K562 (cell line): ENCODE measurements around the gene MT1X. TPM values are rescaled to one million over a fixed set of nuclear protein-coding genes. Genes with fewer than 3 reads are reported as not detected.

Source experiments
- ATAC-seq: fragments of 200-7000 bp; cut with Tn5 transposase; 3 replicates; pipeline ENCODE4 v1.9.1; 2020; ENCODE audit warnings: moderate library complexity
- BruUV-seq: library from RNA; stranded (reverse); fragments of 400-500 nt; replicated peaks from 2 replicates; lab custom pipeline; 2021; lab: Mats Ljungman, UMichigan
- CTCF ChIA-PET: fragments of 300-600 bp; formaldehyde crosslinking; extraction: SDS; loops from one replicate; lab custom pipeline; 2021; ENCODE audit warnings: low intra/inter-chr PET ratio; lab: Yijun Ruan, JAX
- POLR2A ChIA-PET: fragments of 300-600, 350-650 bp; sonication (Branson Sonifier 250); formaldehyde crosslinking; extraction: SDS; loops from one replicate; lab custom pipeline; 2021; ENCODE audit warnings: antibody characterized with exemption, inconsistent platforms; lab: Yijun Ruan, JAX
- DNase-seq, 4 experiments: peaks; one replicate each; pipeline versions ENCODE4 v3.0.0 to v3.0.0-alpha.2; 2011 to 2018; ENCODE audit warnings: low spot score in 3 of 4, mixed read lengths in 3 of 4; ENCODE audit errors: extremely low read depth in 1 of 4
- FAIRE-seq: peaks from 2 replicates; lab custom pipeline; 2011; peaks lifted over from hg19 to GRCh38; lab: Jason Lieb, UNC
- H2AFZ ChIP-seq: 2 replicates; pipeline ENCODE4 v1.6.0; 2011; ENCODE audit warnings: low read depth, low read length, control low read depth, inconsistent platforms
- H3K27ac ChIP-seq: fragments of 200-600 bp; 3 replicates; pipeline ENCODE4 v1.8.0; 2011; ENCODE audit warnings: low read depth, mild to moderate bottlenecking, control low read depth, inconsistent platforms, low read length, moderate library complexity, mixed read lengths; ENCODE audit errors: extremely low read depth
- H3K27me3 ChIP-seq, 2 experiments: fragments of 300-600 bp in 1 of 2; 2 replicates in 1 of 2; 3 replicates in 1 of 2; pipeline versions ENCODE4 v1.6.0 to v1.8.0; 2011; ENCODE audit warnings: inconsistent platforms in 2 of 2, low read length in 2 of 2, mild to moderate bottlenecking in 1 of 2, mixed read lengths in 1 of 2, moderate library complexity in 1 of 2; ENCODE audit not compliant: control insufficient read depth in 2 of 2, insufficient read depth in 2 of 2
- H3K36me3 ChIP-seq: fragments of 300-600 bp; 3 replicates; pipeline ENCODE4 v1.8.0; 2011; ENCODE audit warnings: mild to moderate bottlenecking, low read length, inconsistent platforms; ENCODE audit not compliant: control insufficient read depth, insufficient read depth
- H3K4me1 ChIP-seq, 2 experiments: fragments of 200-600 bp in 1 of 2; replicated peaks in 1 of 2; 2 replicates in 1 of 2; 3 replicates in 1 of 2; pipeline versions ENCODE4 v1.5.1 to v1.8.0; 2011; ENCODE audit warnings: inconsistent platforms in 2 of 2, low read length in 2 of 2, mild to moderate bottlenecking in 1 of 2, mixed read lengths in 1 of 2, moderate library complexity in 1 of 2; ENCODE audit not compliant: control insufficient read depth in 2 of 2, insufficient read depth in 2 of 2
- H3K4me2 ChIP-seq: 2 replicates; pipeline ENCODE4 v1.6.1; 2011; ENCODE audit warnings: low read length, control low read depth, inconsistent platforms, mixed read lengths; ENCODE audit not compliant: insufficient read depth
- H3K4me3 ChIP-seq: fragments of 200-600 bp; sonication (generic), shearing (Covaris generic); 2 replicates; pipeline ENCODE4 v1.5.1; 2016; ENCODE audit warnings: control low read depth, inconsistent platforms
- H3K79me2 ChIP-seq: fragments of 200-600 bp; 3 replicates; pipeline ENCODE4 v1.8.0; 2011; ENCODE audit warnings: low read length, inconsistent platforms; ENCODE audit not compliant: control insufficient read depth, insufficient read depth
- H3K9ac ChIP-seq, 2 experiments: 2 replicates each; pipeline versions ENCODE4 v1.6.0 to v1.6.1; 2011; ENCODE audit warnings: low read depth in 2 of 2, low read length in 2 of 2, control low read depth in 1 of 2, inconsistent platforms in 1 of 2, mild to moderate bottlenecking in 1 of 2, mixed read lengths in 1 of 2; ENCODE audit not compliant: insufficient read depth in 1 of 2
- H3K9me1 ChIP-seq: one replicate; pipeline ENCODE4 v1.6.0; 2011; ENCODE audit warnings: inconsistent platforms, mild to moderate bottlenecking, low read length, moderate library complexity; ENCODE audit not compliant: control insufficient read depth, insufficient read depth
- H3K9me3 ChIP-seq: replicated peaks from 2 replicates; pipeline ENCODE4 v1.5.1; 2011; ENCODE audit warnings: low read depth, low read length, inconsistent platforms; ENCODE audit not compliant: control insufficient read depth, insufficient read depth
- H4K20me1 ChIP-seq: replicated peaks from 2 replicates; pipeline ENCODE4 v1.6.1; 2011; ENCODE audit warnings: low read length, inconsistent platforms, mixed read lengths; ENCODE audit not compliant: control insufficient read depth, insufficient read depth
- ETV6 ChIP-seq, 3 experiments: fragments of 150-350 bp in 1 of 3; sonication (generic) in 1 of 3; formaldehyde crosslinking in 1 of 3; IDR thresholded peaks; 2 replicates each; pipeline versions ENCODE4 v1.6.1 to v1.8.0; 2014 to 2022; ENCODE audit warnings: borderline replicate concordance in 2 of 3, low read depth in 2 of 3, antibody characterized with exemption in 1 of 3, low read length in 1 of 3, mild to moderate bottlenecking in 1 of 3, missing genetic modification reagents in 1 of 3
- KDM1A ChIP-seq, 2 experiments: fragments of 450-650 bp; IDR thresholded peaks; 2 replicates each; pipeline ENCODE4 v1.6.1; 2016; ENCODE audit warnings: mild to moderate bottlenecking in 2 of 2
- LCOR ChIP-seq: sonication (generic); formaldehyde crosslinking; IDR thresholded peaks from 2 replicates; pipeline ENCODE4 v1.8.0; 2022; ENCODE audit warnings: mild to moderate bottlenecking, missing genetic modification reagents
- NCOR1 ChIP-seq: fragments of 450-650 bp; IDR thresholded peaks from 2 replicates; pipeline ENCODE4 v1.6.1; 2016; ENCODE audit warnings: mild to moderate bottlenecking, moderate library complexity
- NFYB ChIP-seq: IDR thresholded peaks from 2 replicates; pipeline ENCODE4 v1.6.1; 2011; ENCODE audit warnings: mild to moderate bottlenecking, moderate library complexity; ENCODE audit not compliant: insufficient read length; ENCODE audit errors: extremely low read depth
- PHF21A ChIP-seq: fragments of 450-650 bp; IDR thresholded peaks from 2 replicates; pipeline ENCODE4 v1.6.1; 2017; ENCODE audit warnings: low read depth, borderline replicate concordance
- RAD51 ChIP-seq: fragments of 450-650 bp; IDR thresholded peaks from 2 replicates; pipeline ENCODE4 v1.7.1; 2016; ENCODE audit warnings: low read depth, mild to moderate bottlenecking, borderline replicate concordance
- RBM17 ChIP-seq: fragments of 200-400 bp; formaldehyde crosslinking; IDR thresholded peaks from 2 replicates; pipeline ENCODE4 v1.6.1; 2017; ENCODE audit warnings: low read depth, mild to moderate bottlenecking, low read length, borderline replicate concordance
- RBM25 ChIP-seq: fragments of 200-400 bp; formaldehyde crosslinking; IDR thresholded peaks from 2 replicates; pipeline ENCODE4 v1.6.1; 2018; ENCODE audit warnings: low read length, low read depth, moderate library complexity; ENCODE audit not compliant: severe bottlenecking
- RCOR1 ChIP-seq, 2 experiments: IDR thresholded peaks; 2 replicates each; pipeline ENCODE4 v1.6.1; 2012; ENCODE audit warnings: low read depth in 2 of 2, low read length in 2 of 2, borderline replicate concordance in 1 of 2, improper control_type of control experiment in 1 of 2
- USF1 ChIP-seq: sonication (generic); formaldehyde crosslinking; IDR thresholded peaks from 2 replicates; pipeline ENCODE4 v1.9.0; 2022; ENCODE audit warnings: mild to moderate bottlenecking, missing genetic modification reagents
- USF2 ChIP-seq: sonication (generic); formaldehyde crosslinking; IDR thresholded peaks from 2 replicates; pipeline ENCODE4 v1.5.0; 2020; ENCODE audit warnings: missing genetic modification reagents
- ZBTB2 ChIP-seq: fragments of 450-650 bp; IDR thresholded peaks from 2 replicates; pipeline ENCODE4 v1.6.1; 2016; ENCODE audit warnings: antibody characterized with exemption
- ZBTB33 ChIP-seq: sonication (generic); formaldehyde crosslinking; IDR thresholded peaks from 2 replicates; pipeline ENCODE4 v1.8.1; 2023; ENCODE audit warnings: mild to moderate bottlenecking, missing genetic modification reagents
- WGBS: fragments of 100-300 bp; shearing (Covaris generic); methylation state at CpG from one replicate; pipeline ENCODE4 v1.1.6; 2016; ENCODE audit warnings: low coverage, mixed read lengths; ENCODE audit not compliant: insufficient coverage; ENCODE audit errors: missing lambda C conversion rate; 5-methylcytosine and 5-hydroxymethylcytosine counted together
- in situ Hi-C: fragments of 300-500 bp; cut with MboI; formaldehyde crosslinking; loops from 4 replicates; pipeline ENCODE4 v1.15.0; 2018; ENCODE audit warnings: inconsistent platforms, mixed read lengths
- intact Hi-C: fragments of 100-400 bp; cut with micrococcal nuclease; formaldehyde crosslinking; loops from 2 replicates; pipeline ENCODE4 v1.14.2; 2022
- polyA plus RNA-seq, 8 experiments: library from polyadenylated mRNA; depleted of rRNA in 4 of 8; stranded (reverse) in 5 of 8; unstranded in 3 of 8; fragments of >200 nt; fragmentation: Nextera tagmentation in 2 of 8; fragmentation: Illumina TruSeq in 1 of 8; extraction: Ambion mirVana in 2 of 8; extraction: Trizol in 1 of 8; gene quantifications; 2 replicates each; pipeline versions ENCODE4 v1.2.1 to v1.2.3, GENCODE V29; 2011 to 2014; ENCODE audit warnings: inconsistent platforms in 1 of 8, missing spikeins in 1 of 8
- total RNA-seq, 7 experiments: library from RNA; depleted of rRNA in 6 of 7; stranded (reverse); fragments of >200 nt in 6 of 7; fragmentation: Illumina TruSeq in 2 of 7; extraction: Trizol in 2 of 7; gene quantifications; 2 replicates each; pipeline versions ENCODE4 v1.2.1 to v1.2.3, GENCODE V29; 2011 to 2021; ENCODE audit warnings: low replicate concordance in 1 of 7

MT1X gene
- total and polyA plus RNA-seq, 9 of the 15 experiments (the other 6 are each of a cell fraction or from before 2014, with no cell fraction given) = 4.9 to 22.8 (median 8.7) TPM

- Histone ChIP-seq H3K4me2 (no peak overlapping the region), H3K27me3 (no peaks in the 10 kb centered on the region), H3K9me1 (no peaks in the 10 kb centered on the region), H3K27ac (no peak overlapping the region), H4K20me1 (no peaks in the 10 kb centered on the region; the same call in 1 of the 2 replicates), H3K4me1 (peaks cover 5 to 14% of the 10 kb centered on the region in 2 experiments; a peak in 4 of 5 replicates), H3K36me3 (peaks cover 4% of the 10 kb centered on the region; the same call in 1 of the 3 replicates), H3K9me3 (no peaks in the 10 kb centered on the region), H2AFZ (no peak overlapping the region), H3K4me3 (no peak overlapping the region), H3K9ac (no peak overlapping the region), H3K79me2 (peaks cover 20% of the 10 kb centered on the region)
- ATAC-seq (peak; percentile 33; the same call in 2 of the 3 replicates), FAIRE-seq (peak; percentile 52), DNase-seq (peak in 1 of 4 experiments; percentile 39)
- ChIA-PET POLR2A (no interaction called here), CTCF (no interaction called here)
- WGBS = 23% methylated on average over 6 of the region's 6 CpGs
- no TSS peak for BruUV-seq
- intact Hi-C loops (loop anchor here (5.0 kb wide), 1 partner anchor 60 kb away; no protein-coding TSS in a partner anchor), in situ Hi-C loops (no loop called here)
- TF ChIP-seq PHF21A (peak; percentile 96), NFYB (peak; percentile 82), USF2 (peak; percentile 77), RBM17 (no peak), USF1 (CRISPR knock-in tag) (peak; percentile 70), RCOR1 (IDR thresholded peaks at IDR 0.05; ENCODE audit: borderline replicate concordance in 1 of 2, low read depth in 2 of 2, low read length in 2 of 2) (peak in 1 of 2 experiments; percentile 87; a peak in 2 of 4 replicates), RAD51 (peak; percentile 56), ETV6 (IDR thresholded peaks at IDR 0.05; ENCODE audit: borderline replicate concordance in 1 of 2, low read depth in 2 of 2, low read length in 1 of 2) (no peak), ETV6 (CRISPR knock-in tag; IDR thresholded peaks at IDR 0.05; ENCODE audit: borderline replicate concordance) (no peak), KDM1A (IDR thresholded peaks at IDR 0.05) (peak in 1 of 2 experiments; percentile 69; a peak in 3 of 4 replicates), NCOR1 (no peak), ZBTB2 (no peak), ZBTB33 (CRISPR knock-in tag) (no peak), LCOR (CRISPR knock-in tag) (no peak), RBM25 (peak; percentile 47)
Measured at GRCh38 chr16:56726926-56727325, 44.7 kb downstream of the MT1X start.
